ENCODE data around the gene HOXB8.
A peak's percentile ranks its signal among the peaks of the same experiment; 100 is the strongest.

The HOXB8 gene

GRCh38 chr17:48610282-48611211 lies 4.5 kb downstream of the HOXB8 start, which contains the start of gene HOXB7:
Gene HOXB7 (minus strand): TSS chr17:48611017. CDS start chr17:48610918, 99 bp downstream.
- DNase-seq (ENCODE audit: low read depth in 3 of 3), result peak in 1 of 3 experiments; percentile 40

GRCh38 chr17:48609759-48610281 lies 5.3 kb downstream of the HOXB8 start:
- DNase-seq (ENCODE audit: low read depth in 3 of 3), result no peak

- DNase-seq (ENCODE audit: low read depth in 3 of 3), result no peak
Observed at GRCh38 chr17:48609033-48609432, 6.1 kb downstream of the HOXB8 start.

GRCh38 chr17:48608494-48608834 lies 6.6 kb downstream of the HOXB8 start:
- no peak for DNase-seq (ENCODE audit: low read depth in 3 of 3)

- DNase-seq (ENCODE audit: low read depth in 3 of 3), result no peak
Observed at GRCh38 chr17:48606892-48607614, 8.0 kb downstream of the HOXB8 start.

GRCh38 chr17:48605991-48606891 lies 8.9 kb downstream of the HOXB8 start:
- DNase-seq (ENCODE audit: low read depth in 3 of 3), result no peak

- no peak for DNase-seq (ENCODE audit: low read depth in 3 of 3)
Observed at GRCh38 chr17:48605409-48605919, 9.6 kb downstream of the HOXB8 start.

GRCh38 chr17:48604770-48605329 lies 10.2 kb downstream of the HOXB8 start, which contains the start of gene HOXB6:
Gene HOXB6 (minus strand): TSS chr17:48604986. CDS start chr17:48598150, 6,836 bp downstream.
- DNase-seq (ENCODE audit: low read depth in 3 of 3), result no peak

GRCh38 chr17:48603959-48604769 lies 10.9 kb downstream of the HOXB8 start:
- no peak for DNase-seq (ENCODE audit: low read depth in 3 of 3)

- DNase-seq (ENCODE audit: low read depth in 3 of 3), result no peak
Observed at GRCh38 chr17:48601539-48602425, 13.3 kb downstream of the HOXB8 start.

GRCh38 chr17:48601207-48601538 lies 13.9 kb downstream of the HOXB8 start:
- DNase-seq (ENCODE audit: low read depth in 3 of 3), result no peak

- DNase-seq (ENCODE audit: low read depth in 3 of 3), result no peak
Observed at GRCh38 chr17:48600244-48601098, 14.6 kb downstream of the HOXB8 start.

- no peak for DNase-seq (ENCODE audit: low read depth in 3 of 3)
Observed at GRCh38 chr17:48599354-48599753, 15.7 kb downstream of the HOXB8 start.

GRCh38 chr17:48598736-48599135 lies 16.4 kb downstream of the HOXB8 start:
- no peak for DNase-seq (ENCODE audit: low read depth in 3 of 3)

GRCh38 chr17:48597778-48598631 lies 17.1 kb downstream of the HOXB8 start:
- DNase-seq (ENCODE audit: low read depth in 3 of 3), result no peak

- DNase-seq (ENCODE audit: low read depth in 3 of 3), result no peak
Observed at GRCh38 chr17:48597528-48597777, 17.6 kb downstream of the HOXB8 start.

GRCh38 chr17:48596735-48597527 lies 18.2 kb downstream of the HOXB8 start:
- no peak for DNase-seq (ENCODE audit: low read depth in 3 of 3)
